ENCODE measurements around the gene NEK7.
A peak's percentile ranks its signal among the peaks of the same experiment; 100 is the strongest.

The NEK7 gene

GRCh38 chr1:198161718-198162090, 4.9 kb downstream of the NEK7 start:
- no peak overlapping the region for H3K4me3 ChIP-seq (ENCODE audit: low read depth, low read length)
- DNase-seq (ENCODE audit: low read depth) = no peak
- no peak for TF ChIP-seq CTCF (IDR thresholded peaks at IDR 0.05; ENCODE audit: low read depth, low read length, missing control alignments)

- no peak for DNase-seq (ENCODE audit: low read depth)
- H3K4me3 ChIP-seq (ENCODE audit: low read depth, low read length) = peak overlapping the region; percentile 13; the same call in 1 of the 2 replicates
- TF ChIP-seq CTCF (IDR thresholded peaks at IDR 0.05; ENCODE audit: low read depth, low read length, missing control alignments) = no peak
Measured at GRCh38 chr1:198162091-198162767, 5.4 kb downstream of the NEK7 start.

- H3K4me3 ChIP-seq (ENCODE audit: low read depth, low read length) = no peak overlapping the region
- no peak for DNase-seq (ENCODE audit: low read depth)
- no peak for TF ChIP-seq CTCF (IDR thresholded peaks at IDR 0.05; ENCODE audit: low read depth, low read length, missing control alignments)
Measured at GRCh38 chr1:198165927-198166647, 9.3 kb downstream of the NEK7 start.

GRCh38 chr1:198166900-198167299, 10.1 kb downstream of the NEK7 start:
- no peak for DNase-seq (ENCODE audit: low read depth)
- no peak for TF ChIP-seq CTCF (IDR thresholded peaks at IDR 0.05; ENCODE audit: low read depth, low read length, missing control alignments)
- H3K4me3 ChIP-seq (ENCODE audit: low read depth, low read length) = no peak overlapping the region

- no peak overlapping the region for H3K4me3 ChIP-seq (ENCODE audit: low read depth, low read length)
- no peak for TF ChIP-seq CTCF (IDR thresholded peaks at IDR 0.05; ENCODE audit: low read depth, low read length, missing control alignments)
- no peak for DNase-seq (ENCODE audit: low read depth)
Measured at GRCh38 chr1:198167436-198167934, 10.7 kb downstream of the NEK7 start.

- TF ChIP-seq CTCF (IDR thresholded peaks at IDR 0.05; ENCODE audit: low read depth, low read length, missing control alignments) = no peak
- no peak for DNase-seq (ENCODE audit: low read depth)
- no peak overlapping the region for H3K4me3 ChIP-seq (ENCODE audit: low read depth, low read length)
Measured at GRCh38 chr1:198168227-198168626, 11.4 kb downstream of the NEK7 start.
